Rectal smooth muscle tissue (tissue), 1 donor: ENCODE measurements around the gene CCDC61.

Experiments
- H3K27ac ChIP-seq: one replicate; pipeline ENCODE4 v1.7.0; 2013; ENCODE audit warnings: low read depth, low read length, inconsistent platforms
- H3K27me3 ChIP-seq: one replicate; pipeline ENCODE4 v1.7.0; 2013; ENCODE audit warnings: low read length; ENCODE audit not compliant: control insufficient read depth, insufficient read depth
- H3K36me3 ChIP-seq: one replicate; pipeline ENCODE4 v1.7.0; 2013; ENCODE audit warnings: low read length; ENCODE audit not compliant: control insufficient read depth, insufficient read depth
- H3K4me1 ChIP-seq: one replicate; pipeline ENCODE4 v1.7.0; 2013; ENCODE audit warnings: low read length; ENCODE audit not compliant: control insufficient read depth, insufficient read depth
- H3K4me3 ChIP-seq: one replicate; pipeline ENCODE4 v1.7.0; 2013; ENCODE audit warnings: low read length
- H3K9ac ChIP-seq: one replicate; pipeline ENCODE4 v1.7.0; 2013; ENCODE audit warnings: low read length

The CCDC61 gene

GRCh38 chr19:46009530-46010510, 14.6 kb downstream of the CCDC61 start:
- H3K27ac ChIP-seq = no peak overlapping the region
- H3K27me3 ChIP-seq = peaks cover 4% of the 10 kb centered on the region
- no peak overlapping the region for H3K9ac ChIP-seq
- peaks cover 3% of the 10 kb centered on the region for H3K4me1 ChIP-seq
- no peaks in the 10 kb centered on the region for H3K36me3 ChIP-seq
- H3K4me3 ChIP-seq = no peak overlapping the region

- Histone ChIP-seq H3K9ac (no peak overlapping the region), H3K36me3 (no peaks in the 10 kb centered on the region), H3K27ac (no peak overlapping the region), H3K27me3 (peaks cover 19% of the 10 kb centered on the region), H3K4me1 (peaks cover 8% of the 10 kb centered on the region), H3K4me3 (peak overlapping the region; percentile 45)
Observed at GRCh38 chr19:46014534-46014933, 19.3 kb downstream of the CCDC61 start.

DNA sequence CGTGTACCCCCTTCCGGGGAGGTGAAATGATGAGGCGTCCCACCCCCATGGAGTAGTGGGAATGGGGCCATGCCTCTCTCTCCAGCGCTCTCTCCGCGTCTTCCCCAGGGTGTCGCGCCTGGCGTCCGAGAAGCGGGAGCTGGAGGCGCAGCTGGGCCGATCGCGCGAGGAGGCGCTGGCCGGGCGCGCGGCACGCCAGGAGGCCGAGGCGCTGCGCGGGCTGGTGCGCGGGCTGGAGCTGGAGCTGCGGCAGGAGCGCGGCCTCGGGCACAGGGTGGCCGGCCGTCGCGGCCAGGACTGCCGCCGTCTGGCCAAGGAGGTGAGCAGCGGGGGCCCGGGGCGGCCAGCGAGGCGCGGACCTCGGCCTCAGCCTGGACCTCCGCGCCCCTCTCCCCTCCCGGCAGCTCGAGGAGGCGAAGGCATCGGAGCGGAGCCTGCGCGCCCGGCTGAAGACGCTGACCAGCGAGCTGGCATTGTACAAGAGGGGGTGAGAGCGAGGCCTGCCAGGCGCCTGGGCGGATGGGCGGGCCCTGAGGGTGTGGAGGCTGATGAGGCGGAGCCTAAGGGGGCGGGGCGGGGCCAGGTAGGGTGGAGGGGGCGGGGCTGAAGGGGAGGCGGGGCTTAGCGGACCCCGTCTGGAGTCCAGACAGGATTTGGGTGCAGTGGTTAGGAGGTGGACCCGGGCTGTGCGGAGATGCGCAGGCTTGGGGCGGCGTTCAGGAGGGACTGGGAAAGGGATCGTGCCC, 19.8 kb downstream of the CCDC61 start:
- Histone ChIP-seq H3K36me3 (no peaks in the 10 kb centered on the region), H3K4me3 (peak overlapping the region; percentile 93), H3K4me1 (peaks cover 8% of the 10 kb centered on the region), H3K27me3 (peaks cover 19% of the 10 kb centered on the region), H3K27ac (no peak overlapping the region), H3K9ac (no peak overlapping the region)

DNA sequence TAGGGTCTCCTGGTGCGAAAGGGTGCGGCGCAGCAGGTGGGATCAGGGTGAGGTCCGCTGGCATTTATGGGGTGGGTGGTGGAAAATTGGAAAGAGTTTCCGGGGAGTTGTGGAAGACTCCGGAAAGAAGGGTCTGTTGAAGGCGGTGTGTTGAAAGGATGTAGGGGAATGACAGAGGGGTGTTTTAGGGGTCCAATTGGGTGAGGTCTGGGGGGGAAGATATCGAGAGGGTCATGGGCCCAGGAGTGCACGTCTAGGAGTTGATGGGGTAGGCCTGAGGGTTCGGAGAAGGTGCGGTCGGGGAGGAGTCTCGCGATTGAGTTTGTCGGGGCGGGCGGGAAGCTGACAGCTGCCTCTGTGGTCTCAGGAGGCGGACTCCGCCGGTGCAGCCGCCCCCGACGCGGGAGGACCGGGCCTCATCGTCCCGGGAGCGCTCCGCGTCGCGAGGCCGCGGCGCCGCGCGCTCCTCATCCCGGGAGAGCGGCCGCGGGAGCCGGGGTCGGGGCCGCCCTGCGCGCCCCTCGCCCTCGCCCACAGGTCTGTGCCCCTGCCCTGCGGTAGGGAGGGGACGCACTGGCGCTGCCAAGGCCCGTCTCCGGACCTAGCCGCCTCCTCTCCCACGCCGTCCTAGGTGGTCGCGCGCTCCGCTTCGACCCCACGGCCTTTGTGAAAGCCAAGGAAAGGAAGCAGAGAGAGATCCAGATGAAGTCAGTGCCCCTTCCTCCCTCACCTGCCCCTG, 20.6 kb downstream of the CCDC61 start:
- H3K4me3 ChIP-seq = peak overlapping the region; percentile 93
- H3K36me3 ChIP-seq = no peaks in the 10 kb centered on the region
- peaks cover 8% of the 10 kb centered on the region for H3K4me1 ChIP-seq
- no peak overlapping the region for H3K27ac ChIP-seq
- no peak overlapping the region for H3K9ac ChIP-seq
- peaks cover 19% of the 10 kb centered on the region for H3K27me3 ChIP-seq

- H3K27ac ChIP-seq = no peak overlapping the region
- H3K9ac ChIP-seq = no peak overlapping the region
- peak overlapping the region; percentile 93 for H3K4me3 ChIP-seq
Observed at GRCh38 chr19:46016426-46017094, 21.3 kb downstream of the CCDC61 start.

GRCh38 chr19:46017095-46017429, 21.8 kb downstream of the CCDC61 start:
- peak overlapping the region; percentile 10 for H3K4me3 ChIP-seq
- peaks cover 8% of the 10 kb centered on the region for H3K4me1 ChIP-seq
- H3K27me3 ChIP-seq = peaks cover 19% of the 10 kb centered on the region
- no peak overlapping the region for H3K9ac ChIP-seq
- H3K27ac ChIP-seq = no peak overlapping the region
- H3K36me3 ChIP-seq = no peaks in the 10 kb centered on the region

More at GRCh38 chr19:46016426-46017094, 21.3 kb downstream of the CCDC61 start:
- Histone ChIP-seq H3K36me3 (no peaks in the 10 kb centered on the region), H3K27me3 (peaks cover 19% of the 10 kb centered on the region), H3K4me1 (peaks cover 8% of the 10 kb centered on the region)

DNA sequence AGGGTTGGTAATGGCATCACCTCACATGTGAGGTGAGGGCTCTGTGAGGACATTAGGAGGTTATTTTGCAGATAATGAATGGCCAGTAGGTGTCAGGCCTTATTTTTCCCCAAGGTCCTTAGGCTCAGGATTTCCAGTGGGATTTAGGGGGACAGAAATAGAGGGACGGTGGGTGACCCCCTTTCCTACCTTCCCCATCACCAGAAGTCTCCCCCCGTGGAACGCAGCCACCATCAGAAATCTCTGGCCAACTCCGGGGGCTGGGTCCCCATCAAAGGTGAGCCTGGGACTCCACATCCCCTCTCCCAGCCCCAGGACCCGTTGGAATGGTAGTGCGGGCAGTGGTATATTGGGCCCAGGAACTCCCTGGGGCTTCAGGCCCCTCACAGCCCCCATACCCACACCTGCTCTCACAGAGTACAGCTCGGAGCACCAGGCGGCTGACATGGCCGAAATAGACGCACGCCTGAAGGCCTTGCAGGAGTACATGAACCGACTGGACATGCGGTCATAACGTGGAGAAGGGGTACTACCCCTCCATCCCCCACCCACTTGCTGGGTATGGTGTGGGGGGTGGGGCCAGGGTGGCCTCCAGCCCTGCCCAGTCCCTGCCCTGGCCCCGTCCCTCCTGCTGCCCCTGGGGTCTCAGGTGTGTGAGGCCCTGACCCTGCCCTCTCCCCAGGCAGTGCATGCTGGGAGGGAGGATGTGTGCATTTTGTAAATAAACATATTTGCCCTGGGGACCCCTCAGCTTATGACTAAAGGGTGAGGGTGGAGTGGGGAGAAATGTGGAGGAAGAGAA, 22.8 kb downstream of the CCDC61 start:
- H3K4me1 ChIP-seq = peaks cover 8% of the 10 kb centered on the region
- H3K4me3 ChIP-seq = no peak overlapping the region
- peaks cover 24% of the 10 kb centered on the region for H3K27me3 ChIP-seq
- no peaks in the 10 kb centered on the region for H3K36me3 ChIP-seq
- no peak overlapping the region for H3K9ac ChIP-seq
- H3K27ac ChIP-seq = no peak overlapping the region

DNA sequence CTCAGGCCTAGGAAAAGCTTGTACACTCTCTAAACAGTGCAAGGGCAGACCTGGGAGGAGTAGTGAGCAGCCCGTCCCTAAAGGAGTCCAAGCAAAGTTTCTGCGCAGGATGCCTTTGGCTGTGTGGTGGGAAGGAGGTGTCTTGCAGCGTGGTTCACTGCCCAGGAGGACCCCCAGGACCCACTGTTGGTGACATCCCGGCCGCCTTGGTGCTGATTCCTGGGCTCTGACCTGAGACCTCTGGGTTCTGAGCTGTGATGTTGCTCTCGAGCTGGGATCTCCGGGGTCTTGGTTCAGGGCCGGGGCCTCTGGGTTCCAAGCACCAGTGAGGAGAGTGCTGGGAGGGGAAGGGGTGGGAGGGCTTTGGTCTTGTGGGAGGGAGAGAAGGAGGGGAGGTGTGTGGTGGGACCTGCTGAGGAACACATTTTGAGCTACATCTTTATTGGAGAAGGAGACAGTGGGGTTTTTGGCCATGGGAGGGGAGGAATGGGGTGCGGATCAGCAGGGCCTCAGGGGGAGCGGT, 23.5 kb downstream of the CCDC61 start:
- Histone ChIP-seq H3K4me3 (no peak overlapping the region), H3K36me3 (no peaks in the 10 kb centered on the region), H3K9ac (no peak overlapping the region), H3K4me1 (peaks cover 8% of the 10 kb centered on the region), H3K27me3 (peaks cover 28% of the 10 kb centered on the region), H3K27ac (no peak overlapping the region)

- Histone ChIP-seq H3K4me3 (no peak overlapping the region), H3K27me3 (peaks cover 31% of the 10 kb centered on the region), H3K9ac (no peak overlapping the region), H3K36me3 (no peaks in the 10 kb centered on the region), H3K27ac (no peak overlapping the region), H3K4me1 (peaks cover 8% of the 10 kb centered on the region)
Observed at GRCh38 chr19:46019270-46019669, 24.0 kb downstream of the CCDC61 start.

DNA sequence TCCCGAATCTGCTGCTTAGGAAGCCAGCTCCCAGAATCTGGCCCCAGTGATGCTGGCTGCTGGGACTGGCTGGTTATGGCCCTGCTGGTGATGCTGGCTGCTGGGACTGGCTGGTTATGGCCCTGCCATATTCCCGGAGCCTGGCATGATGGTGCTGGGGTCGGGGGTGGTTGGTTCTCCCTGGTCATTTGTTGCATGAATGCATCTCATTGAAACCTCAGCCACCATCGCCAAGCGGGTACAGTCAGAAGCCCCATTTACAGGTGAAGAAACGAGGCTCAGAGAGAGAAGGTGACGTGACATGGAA, 25.5 kb downstream of the CCDC61 start:
- H3K36me3 ChIP-seq = no peaks in the 10 kb centered on the region
- H3K4me1 ChIP-seq = peaks cover 4% of the 10 kb centered on the region
- H3K9ac ChIP-seq = no peak overlapping the region
- no peak overlapping the region for H3K27ac ChIP-seq
- no peak overlapping the region for H3K4me3 ChIP-seq
- H3K27me3 ChIP-seq = peaks cover 20% of the 10 kb centered on the region

DNA sequence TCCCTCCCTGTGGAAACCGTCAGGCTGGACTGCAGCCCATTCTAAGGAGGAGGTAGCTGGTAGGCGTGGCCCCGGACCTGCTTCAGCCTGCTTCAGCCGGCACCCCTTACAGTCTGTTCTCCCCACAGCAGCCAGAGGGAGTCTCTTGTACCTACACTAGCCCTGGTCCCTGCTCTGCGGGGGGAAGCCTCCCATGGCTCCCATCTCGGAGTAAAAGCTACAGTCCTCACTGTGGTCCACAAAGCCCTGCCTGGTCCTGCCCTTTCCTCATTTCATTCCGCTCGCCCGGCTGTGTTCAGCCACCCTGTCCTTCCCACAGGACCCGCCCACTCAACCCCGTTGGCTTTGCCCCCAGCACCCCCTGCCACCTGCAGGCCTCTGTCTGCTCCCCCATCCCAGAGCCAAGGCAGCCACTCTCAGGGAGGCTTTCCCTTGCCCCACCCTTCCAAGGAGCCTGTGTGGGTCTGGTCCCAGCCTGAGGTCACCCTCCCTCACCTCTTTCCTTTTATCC, 26.3 kb downstream of the CCDC61 start:
- Histone ChIP-seq H3K36me3 (no peaks in the 10 kb centered on the region), H3K4me3 (no peak overlapping the region), H3K27me3 (peaks cover 17% of the 10 kb centered on the region), H3K9ac (no peak overlapping the region), H3K27ac (no peak overlapping the region), H3K4me1 (no peaks in the 10 kb centered on the region)
